NOMO-1 (cell line): ENCODE data around the gene VTCN1.

Source experiments
- DNase-seq, 2 experiments: peaks; one replicate each; lab custom pipeline; 2025; ENCODE audit not compliant: unreplicated experiment in 2 of 2; lab: John Stamatoyannopoulos, UW

VTCN1 gene

GRCh38 chr1:117210386-117210785 lies 341 bp downstream of the VTCN1 start:
- no peak for DNase-seq

- DNase-seq: no peak
These were observed 1.6 kb downstream of the VTCN1 start for GRCh38 chr1:117209094-117209493.

- no peak for DNase-seq
These were observed 2.1 kb downstream of the VTCN1 start for GRCh38 chr1:117208580-117208979.

GRCh38 chr1:117205368-117205767 lies 5.4 kb downstream of the VTCN1 start:
- DNase-seq: no peak

GRCh38 chr1:117201808-117202207 lies 8.9 kb downstream of the VTCN1 start:
- DNase-seq: no peak

GRCh38 chr1:117198097-117198496 lies 12.6 kb downstream of the VTCN1 start:
- DNase-seq: no peak

GRCh38 chr1:117189726-117190125 lies 21.0 kb downstream of the VTCN1 start:
- DNase-seq: no peak

- DNase-seq: no peak
These were observed 21.8 kb downstream of the VTCN1 start for GRCh38 chr1:117188816-117189437.

- DNase-seq: no peak
These were observed 22.4 kb downstream of the VTCN1 start for GRCh38 chr1:117188170-117188815.

GRCh38 chr1:117183112-117183511 lies 27.6 kb downstream of the VTCN1 start:
- no peak for DNase-seq

- no peak for DNase-seq
These were observed 28.4 kb downstream of the VTCN1 start for GRCh38 chr1:117182319-117182718.

GRCh38 chr1:117181630-117182041 lies 29.1 kb downstream of the VTCN1 start:
- no peak for DNase-seq

- no peak for DNase-seq
These were observed 30.4 kb downstream of the VTCN1 start for GRCh38 chr1:117180147-117180967.

- DNase-seq: no peak
These were observed 31.3 kb downstream of the VTCN1 start for GRCh38 chr1:117179471-117179870.

GRCh38 chr1:117178756-117179155 lies 32.0 kb downstream of the VTCN1 start:
- no peak for DNase-seq

- no peak for DNase-seq
These were observed 33.4 kb downstream of the VTCN1 start for GRCh38 chr1:117177376-117177775.

GRCh38 chr1:117176579-117176978 lies 34.1 kb downstream of the VTCN1 start:
- DNase-seq: no peak

- no peak for DNase-seq
These were observed 35.9 kb downstream of the VTCN1 start for GRCh38 chr1:117174851-117175250.

GRCh38 chr1:117173691-117174090 lies 37.0 kb downstream of the VTCN1 start:
- DNase-seq: no peak

- no peak for DNase-seq
These were observed 37.7 kb downstream of the VTCN1 start for GRCh38 chr1:117173006-117173405.

GRCh38 chr1:117171900-117172511 lies 38.7 kb downstream of the VTCN1 start:
- DNase-seq: no peak
